Activated T-cell treated with anti-CD3 and anti-CD28 coated beads for 4 hours (primary cell): ENCODE measurements around the gene RSPH9.

Source experiments
- DNase-seq: peaks from one replicate; pipeline ENCODE4 v3.0.0-alpha.2; 2020

The RSPH9 gene

GRCh38 chr6:43714311-43715055 lies 69.6 kb downstream of the RSPH9 start:
- no peak for DNase-seq

GRCh38 chr6:43715056-43715788 lies 70.4 kb downstream of the RSPH9 start:
- no peak for DNase-seq

DNA sequence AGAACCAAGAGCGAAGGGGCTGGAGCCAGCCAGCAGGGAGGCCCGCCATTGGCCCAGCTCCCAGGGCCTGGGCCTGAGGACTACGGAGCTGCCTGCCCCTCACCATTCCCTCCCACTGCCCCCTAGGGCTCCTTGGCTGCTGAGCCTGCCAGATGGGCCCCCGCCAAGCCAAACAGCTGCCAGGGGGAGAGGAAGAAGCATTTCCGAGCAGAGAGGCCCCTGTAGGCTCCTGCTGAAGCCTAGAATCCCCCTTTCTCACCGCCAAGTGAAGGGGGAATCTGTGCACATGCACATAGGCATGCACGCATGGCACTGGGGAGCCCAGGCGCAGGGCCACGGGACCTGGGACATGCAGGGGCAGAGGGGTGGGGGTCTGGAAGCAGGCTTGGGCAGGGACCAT lies 71.3 kb downstream of the RSPH9 start:
- DNase-seq, result no peak

DNA sequence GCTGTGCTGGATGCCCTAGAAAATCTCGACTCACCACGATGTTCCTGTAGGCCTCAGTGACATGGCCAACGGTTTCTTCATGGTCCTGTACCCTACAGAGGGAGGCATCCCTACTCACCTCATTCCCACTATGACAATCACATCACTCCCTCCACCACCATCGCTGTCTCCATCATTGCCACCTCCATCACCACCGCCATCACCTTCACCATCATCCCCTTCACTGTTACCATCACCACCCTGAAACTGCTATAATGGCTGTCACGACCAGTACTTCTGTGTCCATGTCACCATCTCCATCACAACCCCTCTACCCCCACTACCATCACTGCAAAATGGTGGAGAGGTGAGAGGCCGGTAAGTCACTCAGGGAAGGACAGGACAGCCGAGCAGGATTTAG lies 72.6 kb downstream of the RSPH9 start:
- DNase-seq, result no peak

GRCh38 chr6:43717822-43718221 lies 73.0 kb downstream of the RSPH9 start:
- no peak for DNase-seq

- no peak for DNase-seq
These were observed 73.7 kb downstream of the RSPH9 start for GRCh38 chr6:43718387-43719105.

DNA sequence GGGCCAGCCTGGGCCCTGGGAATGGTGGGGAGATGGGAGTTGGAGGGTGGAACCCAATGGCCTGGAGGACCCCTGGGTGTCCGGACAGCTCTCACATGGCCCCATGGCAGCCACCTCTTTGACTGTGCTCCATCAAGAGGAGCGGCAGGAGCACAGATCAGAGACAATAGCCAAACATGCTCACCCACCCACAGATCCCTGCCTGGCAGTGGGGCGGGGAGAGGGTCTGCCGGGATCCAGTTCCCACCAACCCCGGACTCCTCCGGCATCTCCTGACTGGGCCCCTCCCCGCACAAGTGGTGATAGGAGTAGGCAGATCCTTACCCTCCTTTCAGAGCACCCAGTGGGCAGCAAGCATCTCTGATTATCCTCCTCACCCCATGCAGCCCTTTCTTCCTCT lies 74.7 kb downstream of the RSPH9 start:
- no peak for DNase-seq

DNA sequence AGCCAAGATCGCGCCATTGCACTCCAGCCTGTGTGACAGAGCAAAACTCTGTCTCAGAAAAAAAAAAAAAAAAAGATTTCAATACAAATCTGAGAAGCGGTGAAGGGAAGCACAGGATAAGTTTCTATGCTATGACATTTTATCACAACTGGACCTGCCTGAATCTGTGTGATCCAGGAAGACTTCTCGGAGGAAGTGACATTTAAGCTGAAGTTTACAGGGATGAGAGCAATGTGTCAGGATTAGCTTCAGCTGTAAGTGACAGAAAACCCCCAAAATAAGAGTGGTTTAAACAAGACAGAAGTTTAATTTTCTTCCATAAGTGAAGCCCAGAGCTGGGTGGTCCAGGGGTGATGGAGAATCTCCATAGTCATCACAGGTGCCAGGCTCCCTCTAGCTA lies 76.2 kb downstream of the RSPH9 start:
- DNase-seq, result no peak
